SHP77 (cell line): ENCODE results near the gene CNN3.

Experiments used
- DNase-seq, 2 experiments: peaks; one replicate each; lab custom pipeline; 2025; lab: John Stamatoyannopoulos, UW

The CNN3 gene

DNA sequence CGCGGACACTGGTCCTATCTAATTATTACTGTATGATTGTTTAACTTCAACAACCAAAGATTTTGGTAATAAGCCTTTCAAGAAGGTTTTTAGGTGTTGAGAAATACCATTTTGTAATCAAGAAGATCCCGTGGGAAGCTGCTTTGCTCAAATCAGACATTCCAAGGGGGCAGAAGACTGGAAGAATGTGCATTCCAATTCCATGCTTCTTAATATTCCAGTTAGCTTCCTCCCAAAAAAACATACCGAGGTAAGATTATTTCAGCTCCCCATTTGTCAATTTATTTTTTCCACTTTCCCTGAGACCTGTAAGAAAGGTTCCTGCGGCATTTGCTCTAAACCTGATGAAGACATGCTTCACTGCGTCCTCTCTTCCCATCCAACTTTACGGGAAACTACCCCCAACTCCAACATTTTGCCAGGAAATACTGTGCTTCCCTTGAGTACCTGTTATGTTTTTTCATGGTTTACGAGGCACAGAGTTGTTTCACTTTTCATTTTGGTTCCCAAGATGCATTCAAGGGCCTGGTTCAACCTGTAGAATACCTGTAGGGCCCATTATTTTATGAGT is 4.1 kb downstream of the CNN3 start:
- DNase-seq: no peak

GRCh38 chr1:94921977-94922376 is 4.9 kb downstream of the CNN3 start:
- DNase-seq: no peak

DNA sequence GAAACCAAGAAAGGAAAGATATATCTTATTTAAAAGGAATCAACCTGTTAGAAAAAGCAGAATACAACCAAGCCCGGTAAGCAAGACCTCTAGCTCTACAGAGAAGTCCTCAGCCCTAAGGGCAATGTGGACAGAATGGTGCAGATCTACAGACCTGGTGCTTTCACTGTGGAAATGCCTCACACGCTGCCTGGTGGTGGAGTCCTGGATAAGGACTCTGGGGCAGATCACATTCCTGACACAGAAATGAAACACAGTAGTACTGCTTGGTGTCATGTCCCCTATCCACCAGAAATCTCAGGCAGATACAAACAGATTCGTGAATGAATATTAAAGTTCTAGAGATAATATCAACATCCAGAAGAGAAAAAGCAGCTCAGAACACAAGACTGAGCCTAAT is 6.8 kb downstream of the CNN3 start:
- no peak for DNase-seq

DNA sequence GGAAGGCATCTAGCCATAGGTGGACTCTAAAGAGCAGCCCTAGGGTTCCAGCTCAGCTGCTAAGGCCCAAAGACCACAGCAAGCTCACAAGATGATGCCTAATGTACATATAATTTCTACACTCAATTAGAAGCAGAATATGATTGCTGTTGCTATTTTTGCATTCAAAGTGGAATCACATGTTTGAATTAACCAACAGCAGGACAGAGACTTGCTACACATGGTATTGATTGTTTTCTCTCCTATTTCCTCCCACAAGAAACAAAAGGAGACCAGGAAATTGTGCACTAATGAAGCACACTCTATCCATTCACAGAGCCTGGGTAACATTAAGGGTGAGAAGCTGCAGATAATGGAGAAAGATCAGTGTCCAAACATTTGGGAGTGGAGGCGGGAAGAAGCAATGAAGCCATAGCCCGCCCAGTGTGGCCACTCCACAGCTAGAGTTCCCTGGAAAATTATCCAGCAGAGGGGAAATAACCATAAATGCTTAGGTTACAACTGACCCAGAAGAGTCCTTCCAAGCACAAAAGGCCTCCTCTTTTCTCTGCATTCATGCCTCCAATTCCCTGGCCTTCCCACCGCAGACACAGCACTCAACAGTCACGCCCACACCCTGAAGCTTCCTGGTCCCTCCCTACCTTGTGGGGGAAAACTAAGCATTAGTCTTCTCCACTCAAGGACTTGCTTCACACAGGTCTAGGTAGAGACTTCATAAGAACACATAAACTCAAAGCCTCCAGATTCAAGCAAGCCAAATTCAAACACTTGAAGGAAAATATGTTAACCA is 7.5 kb downstream of the CNN3 start:
- DNase-seq: no peak

DNA sequence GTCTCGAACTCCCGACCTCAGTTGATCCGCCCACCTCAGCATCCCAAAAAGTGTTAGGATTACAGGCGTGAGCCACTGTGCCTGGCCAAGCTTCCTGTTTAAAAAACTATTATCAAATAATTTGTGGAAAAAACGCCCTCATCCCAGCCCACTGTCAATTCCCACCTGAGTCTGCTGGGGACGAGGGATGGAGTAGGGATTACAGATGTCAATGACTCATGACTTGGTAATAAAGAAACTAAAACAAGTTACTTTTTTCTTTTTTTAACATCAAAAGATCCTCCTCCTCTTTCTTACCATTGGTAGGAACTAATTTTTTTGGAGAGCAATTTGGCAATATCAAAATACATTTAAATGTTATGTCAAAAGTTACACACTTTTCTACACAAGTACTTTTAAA is 9.7 kb downstream of the CNN3 start:
- no peak for DNase-seq

DNA sequence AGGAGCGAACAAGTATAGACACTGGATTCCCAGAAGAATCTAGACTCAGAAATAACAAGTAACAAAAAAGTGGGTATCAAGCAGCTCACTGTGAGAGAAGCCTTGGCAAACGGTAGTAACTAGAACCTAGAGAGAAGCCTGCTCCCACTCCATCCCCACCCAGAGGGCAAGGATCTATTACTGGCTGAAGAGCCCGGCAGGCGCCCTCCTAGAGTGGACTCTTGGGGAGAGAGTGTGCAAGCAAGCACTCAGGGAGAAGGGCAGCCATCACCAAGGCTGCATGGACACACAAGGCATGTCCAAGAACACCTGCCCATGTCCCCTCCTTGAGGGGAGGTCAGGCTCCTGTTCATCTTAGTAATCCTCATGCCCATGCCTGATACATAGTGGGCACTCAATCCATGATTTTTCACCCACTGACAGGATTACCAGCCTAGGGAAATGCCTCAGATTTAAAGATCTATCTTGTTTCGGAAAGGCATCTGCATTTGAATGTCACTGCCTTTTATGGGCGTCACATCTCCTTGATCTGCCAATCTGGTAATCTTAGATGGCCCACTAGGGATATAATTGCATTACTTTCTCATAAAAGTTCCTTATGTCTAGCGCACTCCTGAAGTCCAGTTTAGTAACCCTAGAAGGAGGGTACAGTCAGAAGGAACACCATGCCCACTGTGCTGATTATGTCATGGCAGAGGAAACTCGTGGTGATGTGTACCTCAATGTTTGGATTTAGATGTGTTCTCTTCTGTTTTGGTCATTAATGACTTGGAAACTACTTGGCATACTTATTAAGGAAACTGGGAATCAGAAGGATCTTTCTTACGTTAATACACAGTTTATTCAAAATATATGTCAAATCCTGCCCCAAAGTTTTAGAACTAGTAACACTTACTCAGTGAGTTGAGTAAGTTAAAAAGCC is 14.4 kb downstream of the CNN3 start:
- no peak for DNase-seq

GRCh38 chr1:94909486-94909885 is 17.4 kb downstream of the CNN3 start:
- no peak for DNase-seq

GRCh38 chr1:94908965-94909364 is 17.9 kb downstream of the CNN3 start:
- DNase-seq: no peak

GRCh38 chr1:94908190-94908589 is 18.7 kb downstream of the CNN3 start:
- no peak for DNase-seq

DNA sequence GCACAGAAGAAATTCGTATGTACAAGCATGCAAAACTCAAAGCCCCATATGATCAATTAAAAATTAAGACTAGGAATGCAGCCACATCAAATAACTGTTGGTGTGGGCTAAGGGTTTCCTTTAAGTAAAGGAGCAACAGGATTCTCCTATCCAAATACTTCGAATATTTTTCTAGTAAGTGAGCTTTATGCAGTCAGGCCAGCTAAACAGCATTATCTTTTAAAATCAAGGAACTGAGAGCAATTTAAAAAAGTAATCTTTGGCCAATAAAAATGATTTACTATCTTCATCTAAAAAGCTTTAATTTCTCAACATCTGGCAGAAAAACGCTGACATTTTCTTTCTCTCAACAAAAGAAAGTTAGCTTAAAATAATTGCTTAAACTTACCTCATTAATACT is 19.8 kb downstream of the CNN3 start:
- no peak for DNase-seq

DNA sequence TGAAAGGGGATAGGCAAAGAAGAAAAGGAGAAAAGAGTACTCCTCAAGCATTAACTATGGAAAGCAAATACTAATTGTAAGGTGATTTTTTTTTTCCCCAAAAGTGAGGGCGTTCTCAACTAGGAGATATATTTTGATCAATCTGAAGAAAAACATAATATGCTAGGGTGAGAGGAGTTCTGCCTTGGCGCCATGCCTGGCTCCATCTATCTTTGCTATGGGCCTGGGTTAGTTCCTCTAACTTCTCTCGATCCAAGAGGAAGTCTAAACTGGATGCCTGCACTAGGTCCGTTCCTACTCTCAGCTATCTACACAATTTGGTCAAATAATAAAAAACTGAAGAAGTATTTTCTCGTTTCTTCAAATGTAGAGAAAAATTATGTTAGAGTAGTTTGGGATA is 20.5 kb downstream of the CNN3 start:
- no peak for DNase-seq

DNA sequence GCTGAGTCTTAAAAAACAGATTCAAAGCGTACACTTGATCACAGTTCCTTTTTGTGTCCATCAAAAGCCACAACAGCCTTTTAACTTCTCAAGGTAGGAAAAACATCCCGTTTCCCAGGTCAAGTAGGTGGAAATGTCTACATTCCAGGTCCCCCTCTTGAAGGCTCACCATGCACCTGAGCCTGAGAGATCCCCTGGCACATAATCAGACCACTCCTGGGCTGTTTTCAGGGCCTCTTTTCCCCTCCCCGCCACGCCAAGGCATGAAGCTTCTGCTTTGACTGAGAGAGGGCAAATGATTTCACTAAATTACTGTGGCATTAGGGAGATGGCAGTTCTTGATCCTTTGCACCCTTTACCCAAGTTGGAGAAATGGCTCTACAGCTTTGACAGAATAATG is 21.7 kb downstream of the CNN3 start:
- DNase-seq: no peak

- no peak for DNase-seq
These were observed 23.5 kb downstream of the CNN3 start for GRCh38 chr1:94903280-94904009.

DNA sequence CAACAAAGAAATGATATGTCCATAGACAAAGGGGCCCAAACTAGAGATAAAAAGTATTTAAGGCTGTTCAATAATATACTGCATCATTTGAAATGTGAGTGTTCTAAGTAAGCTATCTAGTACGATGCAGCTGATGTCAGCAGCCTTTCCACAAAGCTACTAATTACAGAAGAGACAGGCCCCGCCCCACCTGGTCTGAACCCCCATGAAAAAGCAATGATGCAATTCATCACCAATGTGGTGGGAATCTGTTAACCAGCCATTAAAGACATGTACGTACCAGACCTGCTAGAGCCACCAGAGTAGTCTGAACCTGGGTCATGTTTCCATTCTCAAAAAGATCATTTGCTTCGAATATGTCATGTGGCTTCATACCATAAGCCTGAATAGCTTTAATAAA is 25.1 kb downstream of the CNN3 start:
- no peak for DNase-seq

GRCh38 chr1:94899756-94900155 is 27.2 kb downstream of the CNN3 start:
- no peak for DNase-seq

- DNase-seq: no peak
These were observed 28.2 kb downstream of the CNN3 start for GRCh38 chr1:94898491-94899385.

DNA sequence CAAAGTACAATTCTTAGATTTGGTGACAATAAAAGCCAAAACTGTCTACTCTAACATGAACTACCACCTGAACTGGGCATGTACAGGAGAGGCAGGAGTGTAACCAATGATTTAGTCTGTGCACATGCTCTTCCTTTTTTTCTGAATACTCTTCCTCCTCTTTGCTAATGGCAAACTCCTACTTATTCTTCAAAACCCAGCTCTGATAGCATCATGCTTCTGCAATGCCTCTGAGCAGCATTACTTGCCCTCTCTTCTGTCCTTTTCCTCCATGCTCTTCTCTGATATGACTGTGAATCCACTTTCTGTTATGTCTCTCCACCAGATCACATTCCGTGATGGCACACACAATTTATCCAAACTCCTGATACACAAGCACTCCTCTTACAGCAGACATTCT is 31.4 kb downstream of the CNN3 start:
- DNase-seq: no peak

DNA sequence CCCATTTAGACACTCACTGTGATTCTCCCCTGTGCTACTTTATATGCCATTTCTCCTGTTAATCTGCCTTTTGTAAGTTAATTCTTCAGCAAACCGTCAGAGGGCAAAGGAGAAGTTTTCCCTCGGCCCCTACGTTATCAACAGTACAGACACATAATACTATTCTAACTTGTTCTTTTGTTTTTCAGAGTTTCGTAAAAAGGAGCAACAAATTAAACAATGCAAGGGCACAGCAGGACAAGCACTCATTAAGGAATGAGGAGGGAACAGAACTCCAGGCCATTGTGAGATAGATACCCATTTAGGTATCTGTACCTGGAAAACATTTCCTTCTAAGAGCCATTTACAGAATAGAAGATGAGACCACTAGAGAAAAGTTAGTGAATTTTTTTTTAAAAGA is 32.3 kb downstream of the CNN3 start:
- no peak for DNase-seq

DNA sequence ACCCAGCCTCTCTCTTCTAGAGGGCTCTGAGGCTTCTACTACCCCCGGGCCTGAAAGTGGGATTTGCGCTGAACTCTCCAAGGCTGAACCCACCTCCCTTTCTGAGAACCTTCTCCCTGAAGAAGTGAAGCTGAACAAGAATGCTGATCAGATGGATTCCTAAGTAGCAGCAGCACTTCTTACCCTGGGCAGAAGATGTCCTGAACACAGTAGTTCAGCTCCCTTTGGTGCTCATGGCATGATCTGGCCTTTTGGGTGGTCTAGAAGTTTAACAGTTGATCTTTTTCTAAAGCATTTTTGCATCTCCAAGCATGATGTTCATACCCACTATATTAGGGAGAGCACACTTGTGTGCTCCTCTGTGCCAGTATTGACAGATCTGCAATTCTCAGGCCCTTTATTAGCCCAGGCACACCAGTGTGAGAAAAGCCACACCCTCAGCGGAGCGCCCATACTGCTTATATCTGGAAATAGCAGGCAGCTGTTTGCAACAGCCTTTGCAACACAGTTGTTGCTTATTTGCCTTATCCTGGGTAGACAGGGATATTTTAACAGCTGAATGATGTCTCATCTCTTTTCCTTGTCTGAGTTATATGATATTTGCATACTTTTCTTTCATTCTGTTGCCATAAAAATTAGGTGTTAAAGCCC is 34.2 kb downstream of the CNN3 start:
- DNase-seq: no peak

- no peak for DNase-seq
These were observed 38.7 kb downstream of the CNN3 start for GRCh38 chr1:94888201-94888600.
